ENCODE results near the gene TEX51. TPM values are rescaled to one million over a fixed set of nuclear protein-coding genes. Genes with fewer than 3 reads are reported as not detected.

TEX51 gene
- total RNA-seq, 4 donors from 2014 or later, result not detected

DNA sequence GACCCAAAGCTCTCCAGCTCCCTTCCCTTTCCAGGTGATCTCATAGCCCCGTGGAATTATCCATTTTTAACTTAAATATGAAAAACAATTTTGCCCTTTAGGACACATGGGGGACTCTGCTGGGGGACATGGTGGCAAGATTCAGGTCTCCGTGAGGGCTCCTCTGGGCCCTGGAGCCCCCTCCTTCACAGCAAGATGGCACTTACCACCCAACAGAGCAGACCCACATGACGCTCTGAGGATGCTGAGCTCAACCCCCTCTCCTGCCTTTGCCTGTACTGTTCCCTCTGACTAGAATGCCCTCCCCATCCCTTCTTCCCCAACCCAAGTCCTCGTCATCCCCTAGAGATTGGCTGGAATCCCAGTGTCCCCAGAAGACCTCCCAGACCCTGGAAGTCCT is 17.2 kb downstream of the TEX51 start:
- Histone ChIP-seq H3K4me1 (no peaks in the 10 kb centered on the region), H3K27ac (no peak overlapping the region), H3K9me3 (peaks cover 0 to 9% (median 0%) of the 10 kb centered on the region in 3 donors), H3K36me3 (no peaks in the 10 kb centered on the region), H3K27me3 (no peaks in the 10 kb centered on the region), H3K4me3 (no peak overlapping the region)
- no peak for ATAC-seq
- TF ChIP-seq POLR2AphosphoS5 (IDR thresholded peaks at IDR 0.05), result no peak
- TF ChIP-seq EP300 (IDR thresholded peaks at IDR 0.05), result no peak
- TF ChIP-seq, protein P1, sequence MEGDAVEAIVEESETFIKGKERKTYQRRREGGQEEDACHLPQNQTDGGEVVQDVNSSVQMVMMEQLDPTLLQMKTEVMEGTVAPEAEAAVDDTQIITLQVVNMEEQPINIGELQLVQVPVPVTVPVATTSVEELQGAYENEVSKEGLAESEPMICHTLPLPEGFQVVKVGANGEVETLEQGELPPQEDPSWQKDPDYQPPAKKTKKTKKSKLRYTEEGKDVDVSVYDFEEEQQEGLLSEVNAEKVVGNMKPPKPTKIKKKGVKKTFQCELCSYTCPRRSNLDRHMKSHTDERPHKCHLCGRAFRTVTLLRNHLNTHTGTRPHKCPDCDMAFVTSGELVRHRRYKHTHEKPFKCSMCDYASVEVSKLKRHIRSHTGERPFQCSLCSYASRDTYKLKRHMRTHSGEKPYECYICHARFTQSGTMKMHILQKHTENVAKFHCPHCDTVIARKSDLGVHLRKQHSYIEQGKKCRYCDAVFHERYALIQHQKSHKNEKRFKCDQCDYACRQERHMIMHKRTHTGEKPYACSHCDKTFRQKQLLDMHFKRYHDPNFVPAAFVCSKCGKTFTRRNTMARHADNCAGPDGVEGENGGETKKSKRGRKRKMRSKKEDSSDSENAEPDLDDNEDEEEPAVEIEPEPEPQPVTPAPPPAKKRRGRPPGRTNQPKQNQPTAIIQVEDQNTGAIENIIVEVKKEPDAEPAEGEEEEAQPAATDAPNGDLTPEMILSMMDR (IDR thresholded peaks at IDR 0.05), result no peak
- no peak for TF ChIP-seq POLR2A (IDR thresholded peaks at IDR 0.05)
- 64 to 89% methylated on average over 3 to 4 of the region's 4 CpGs for WGBS, 2 donors (ENCODE audit: low coverage in 1 of 2)

DNA sequence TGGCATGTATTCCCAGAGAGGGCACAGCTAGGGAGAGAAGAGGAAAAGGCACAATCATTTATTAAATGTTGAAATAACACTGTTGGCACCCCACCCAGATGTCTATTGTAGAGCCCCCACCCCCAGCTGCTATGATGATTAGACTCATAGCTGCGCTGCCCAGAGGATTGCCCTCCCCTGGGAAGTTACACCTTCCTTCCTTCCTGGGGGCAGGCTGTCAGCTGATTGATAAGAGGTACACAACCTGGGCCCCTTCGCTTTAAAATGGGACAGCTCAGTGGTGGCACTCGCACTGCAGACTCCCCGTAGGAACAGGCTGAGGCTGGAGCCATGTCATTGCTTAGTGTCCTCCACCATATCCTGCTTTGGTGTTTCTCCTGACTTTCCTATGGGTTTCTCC is 18.1 kb downstream of the TEX51 start:
- H3K9me3 ChIP-seq, result peaks cover 0 to 9% (median 0%) of the 10 kb centered on the region in 3 donors
- WGBS, 2 donors (ENCODE audit: low coverage in 1 of 2), result 100% methylated on average over 2 of the region's 4 CpGs; no CpG with 5 or more reads in 1 of the 2 donors
- no peak for ATAC-seq
- no peaks in the 10 kb centered on the region for H3K4me1 ChIP-seq
- TF ChIP-seq EP300 (IDR thresholded peaks at IDR 0.05) (no peak), POLR2A (IDR thresholded peaks at IDR 0.05) (no peak), POLR2AphosphoS5 (IDR thresholded peaks at IDR 0.05) (no peak)
- TF ChIP-seq, protein P1 (IDR thresholded peaks at IDR 0.05), result no peak
- no peak overlapping the region for H3K4me3 ChIP-seq
- H3K36me3 ChIP-seq, result no peaks in the 10 kb centered on the region
- H3K27me3 ChIP-seq, result no peaks in the 10 kb centered on the region
- no peak overlapping the region for H3K27ac ChIP-seq

DNA sequence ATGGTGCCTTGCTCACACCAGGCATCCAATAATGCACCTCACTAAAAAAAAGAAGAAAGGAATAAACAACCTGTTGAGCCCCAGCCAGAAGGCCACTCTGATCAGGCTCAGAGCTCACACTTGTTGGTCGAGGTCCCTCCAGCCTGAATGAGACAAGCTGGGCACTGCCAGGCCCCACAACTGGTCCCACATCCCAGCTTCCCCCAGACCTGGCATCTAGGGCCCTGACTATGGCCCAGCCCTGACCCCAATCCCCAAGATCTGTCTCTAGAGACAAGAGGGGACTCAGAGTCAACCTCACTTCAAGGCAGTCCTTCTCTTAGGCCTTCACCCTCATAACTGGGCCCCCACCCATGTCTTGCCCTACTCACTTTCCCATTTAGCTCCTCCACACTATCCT is 22.4 kb downstream of the TEX51 start:
- no peaks in the 10 kb centered on the region for H3K36me3 ChIP-seq
- no peak overlapping the region for H3K4me3 ChIP-seq
- H3K4me1 ChIP-seq, result no peaks in the 10 kb centered on the region
- ATAC-seq, result no peak
- 17% methylated on average over 1 of the region's 1 CpG; no CpG with 5 or more reads in 1 of the 2 donors for WGBS, 2 donors (ENCODE audit: low coverage in 1 of 2)
- peaks cover 0 to 12% (median 0%) of the 10 kb centered on the region in 3 donors for H3K9me3 ChIP-seq
- no peak overlapping the region for H3K27ac ChIP-seq
- H3K27me3 ChIP-seq, result no peaks in the 10 kb centered on the region
- TF ChIP-seq, protein P1 (IDR thresholded peaks at IDR 0.05), result no peak
- TF ChIP-seq POLR2A (IDR thresholded peaks at IDR 0.05), result no peak
- TF ChIP-seq POLR2AphosphoS5 (IDR thresholded peaks at IDR 0.05), result no peak
- no peak for TF ChIP-seq EP300 (IDR thresholded peaks at IDR 0.05)

DNA sequence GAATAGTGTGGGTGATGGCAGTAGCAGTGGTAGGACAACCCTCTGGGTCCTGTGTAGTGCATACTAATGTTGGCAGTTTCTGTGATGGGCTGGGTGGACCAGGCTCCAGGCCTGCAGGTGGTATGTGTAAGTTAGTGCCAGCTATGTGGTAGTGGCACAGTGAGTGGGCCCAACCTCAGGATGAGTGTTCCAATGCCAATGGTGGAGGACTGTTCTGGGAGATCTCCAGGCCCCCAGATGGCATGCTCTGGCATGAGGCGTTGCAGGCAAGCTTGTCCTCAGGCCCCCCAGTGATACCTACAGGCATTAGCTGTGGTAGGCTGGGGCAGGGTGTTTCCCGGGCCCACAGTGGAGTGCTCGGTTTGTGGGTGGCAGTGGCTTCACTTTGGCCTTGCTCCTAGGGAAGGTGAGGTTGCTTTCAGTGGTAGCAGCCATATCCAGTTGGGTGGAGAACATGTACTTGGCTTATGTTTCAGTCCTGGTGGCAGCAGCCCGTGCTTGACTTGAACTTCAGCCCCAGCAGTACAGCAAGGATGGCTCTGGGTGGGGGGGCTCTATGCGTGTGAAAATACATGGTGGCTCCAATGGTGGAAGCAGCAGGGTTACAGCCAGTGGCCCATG is 32.4 kb downstream of the TEX51 start:
- H3K36me3 ChIP-seq, result no peaks in the 10 kb centered on the region
- TF ChIP-seq EP300 (IDR thresholded peaks at IDR 0.05) (no peak), POLR2A (IDR thresholded peaks at IDR 0.05) (no peak), POLR2AphosphoS5 (IDR thresholded peaks at IDR 0.05) (no peak)
- TF ChIP-seq, protein P1 (IDR thresholded peaks at IDR 0.05), result no peak
- peaks cover 0 to 17% (median 0%) of the 10 kb centered on the region in 3 donors for H3K9me3 ChIP-seq
- H3K27me3 ChIP-seq, result peaks cover 6% of the 10 kb centered on the region
- no peaks in the 10 kb centered on the region for H3K4me1 ChIP-seq
- no peak overlapping the region for H3K4me3 ChIP-seq
- WGBS, 2 donors (ENCODE audit: low coverage in 1 of 2), result no CpG with 5 or more reads among the region's 5 CpGs
- no peak overlapping the region for H3K27ac ChIP-seq
- ATAC-seq, result no peak

DNA sequence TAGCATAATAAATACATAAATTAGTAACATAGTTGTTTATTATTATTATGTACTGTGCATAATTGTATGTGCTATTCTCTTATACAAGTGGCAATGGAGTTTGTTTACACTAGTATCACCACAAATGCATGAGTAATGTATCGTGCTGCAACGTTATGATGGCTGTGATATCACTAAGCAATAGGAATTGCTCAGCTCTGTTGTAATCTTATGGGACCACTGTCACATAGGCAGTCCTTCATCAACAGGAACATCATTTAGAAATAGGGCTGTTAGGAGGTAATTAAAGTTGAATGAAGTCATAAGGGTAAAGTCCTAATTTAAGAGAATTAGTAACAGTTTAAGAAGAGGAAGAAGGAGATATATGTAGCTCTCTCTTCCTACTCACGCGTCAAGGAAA is 33.8 kb downstream of the TEX51 start:
- peaks cover 6% of the 10 kb centered on the region for H3K27me3 ChIP-seq
- TF ChIP-seq EP300 (IDR thresholded peaks at IDR 0.05) (no peak), POLR2A (IDR thresholded peaks at IDR 0.05) (no peak), POLR2AphosphoS5 (IDR thresholded peaks at IDR 0.05) (no peak)
- TF ChIP-seq, protein P1 (IDR thresholded peaks at IDR 0.05), result no peak
- H3K4me3 ChIP-seq, result no peak overlapping the region
- no peaks in the 10 kb centered on the region for H3K36me3 ChIP-seq
- peaks cover 0 to 9% (median 0%) of the 10 kb centered on the region in 3 donors for H3K9me3 ChIP-seq
- H3K4me1 ChIP-seq, result no peaks in the 10 kb centered on the region
- no peak overlapping the region for H3K27ac ChIP-seq
- no peak for ATAC-seq
- 73% methylated on average over 4 of the region's 4 CpGs for WGBS, 2 donors (ENCODE audit: low coverage in 1 of 2)
